ENCODE data around the gene ERC2. TPM values are rescaled to one million over a fixed set of nuclear protein-coding genes. Genes with fewer than 3 reads are reported as not detected.

ERC2 gene
- total and polyA plus RNA-seq, 2 of the 13 experiments (the other 11 are each of a cell fraction or from before 2014, with no cell fraction given): 0.16 to 0.22 TPM

DNA sequence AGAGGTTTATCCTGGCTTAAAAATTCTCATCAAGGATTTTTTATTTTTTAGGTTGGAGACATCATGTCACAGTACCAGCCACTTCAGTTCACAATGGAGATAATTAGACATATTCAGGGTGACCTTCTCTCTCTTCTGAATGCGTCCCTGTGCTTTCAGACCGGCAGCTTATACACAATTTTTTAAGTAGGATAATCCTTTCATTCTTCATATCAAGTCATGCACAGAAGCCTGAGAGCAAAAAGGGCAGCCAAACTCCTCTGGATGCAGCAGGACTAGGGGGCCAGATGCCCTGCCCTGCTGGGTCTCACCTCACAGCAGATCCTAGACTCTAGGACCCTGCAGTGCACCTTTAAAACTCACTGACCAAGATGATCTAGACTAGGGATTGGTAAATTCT lies 210.4 kb downstream of the ERC2 start:
- no peak for DNase-seq (ENCODE audit: low spot score)
- H2AFZ ChIP-seq (ENCODE audit: low read length): no peak overlapping the region
- H3K9ac ChIP-seq (ENCODE audit: insufficient read depth, low read depth, low read length): no peak overlapping the region
- intact Hi-C loops (cut with micrococcal nuclease; ENCODE audit: unreplicated experiment) (loop anchor here (10.0 kb wide), 1 partner anchor 1403 kb away; no protein-coding TSS in a partner anchor), in situ Hi-C loops (cut with HindIII; ENCODE audit: extremely low pct_ligation_motif_present, low pct_unique_long_range_greater_than_20kb) (loop anchor here (25.0 kb wide), 1 partner anchor 1396 kb away; no protein-coding TSS in a partner anchor)
- H3K27ac ChIP-seq (ENCODE audit: extremely low read length, insufficient read depth, low read length): no peak overlapping the region
- POLR2A ChIA-PET: no interaction called here
- no peak overlapping the region for H3K4me2 ChIP-seq (ENCODE audit: low read depth, low read length)
- no peak for FAIRE-seq
- BruUV-seq (replicated peaks): no TSS peak
- peaks cover 0 to 5% of the 10 kb centered on the region in 2 experiments; a peak in 1 of 5 replicates for H3K27me3 ChIP-seq (ENCODE audit: control insufficient read depth in 1 of 2, insufficient read depth in 2 of 2, low read length in 2 of 2)
- no peaks in the 10 kb centered on the region for H3K9me3 ChIP-seq (ENCODE audit: low read length)
- H4K20me1 ChIP-seq (ENCODE audit: insufficient read depth, low read length): no peaks in the 10 kb centered on the region
- WGBS (ENCODE audit: low lambda C conversion rate): 52% methylated on average over 2 of the region's 2 CpGs
- H3K36me3 ChIP-seq (replicated peaks in 1 of 2; ENCODE audit: control insufficient read depth in 1 of 2, insufficient read depth in 2 of 2, low read length in 2 of 2): no peaks in the 10 kb centered on the region
- CTCF ChIA-PET (ENCODE audit: low intra/inter-chr PET ratio, low total read pairs): no interaction called here
- no peak overlapping the region for H3K4me3 ChIP-seq (replicated peaks in 1 of 3; ENCODE audit: insufficient read depth in 1 of 3, low read depth in 2 of 3, low read length in 3 of 3)
- H3K4me1 ChIP-seq (ENCODE audit: insufficient read depth, low read length): no peaks in the 10 kb centered on the region
- H3K79me2 ChIP-seq (ENCODE audit: insufficient read depth, low read length): no peaks in the 10 kb centered on the region
- ATAC-seq: no peak
- TF ChIP-seq ELF1 (CRISPR knock-in tag; IDR thresholded peaks at IDR 0.05) (no peak), ZNF660 (CRISPR knock-in tag; IDR thresholded peaks at IDR 0.05; ENCODE audit: borderline replicate concordance, low read depth) (no peak), E2F1 (CRISPR knock-in tag; IDR thresholded peaks at IDR 0.05) (no peak), KIAA2018 (CRISPR knock-in tag; IDR thresholded peaks at IDR 0.05; ENCODE audit: borderline replicate concordance) (no peak), AKNA (CRISPR knock-in tag; IDR thresholded peaks at IDR 0.05; ENCODE audit: borderline replicate concordance) (no peak), ZNF678 (CRISPR knock-in tag; IDR thresholded peaks at IDR 0.05) (no peak), ZNF30 (CRISPR knock-in tag; IDR thresholded peaks at IDR 0.05) (no peak), NFKBIZ (CRISPR knock-in tag; IDR thresholded peaks at IDR 0.05) (no peak)
- TF ChIP-seq, protein P1, sequence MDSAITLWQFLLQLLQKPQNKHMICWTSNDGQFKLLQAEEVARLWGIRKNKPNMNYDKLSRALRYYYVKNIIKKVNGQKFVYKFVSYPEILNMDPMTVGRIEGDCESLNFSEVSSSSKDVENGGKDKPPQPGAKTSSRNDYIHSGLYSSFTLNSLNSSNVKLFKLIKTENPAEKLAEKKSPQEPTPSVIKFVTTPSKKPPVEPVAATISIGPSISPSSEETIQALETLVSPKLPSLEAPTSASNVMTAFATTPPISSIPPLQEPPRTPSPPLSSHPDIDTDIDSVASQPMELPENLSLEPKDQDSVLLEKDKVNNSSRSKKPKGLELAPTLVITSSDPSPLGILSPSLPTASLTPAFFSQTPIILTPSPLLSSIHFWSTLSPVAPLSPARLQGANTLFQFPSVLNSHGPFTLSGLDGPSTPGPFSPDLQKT (CRISPR knock-in tag; IDR thresholded peaks at IDR 0.05; ENCODE audit: borderline replicate concordance): no peak
